H9 (cell line): ENCODE results near the gene OTUB1. TPM values are rescaled to one million over a fixed set of nuclear protein-coding genes. Genes with fewer than 3 reads are reported as not detected.
A peak's percentile ranks its signal among the peaks of the same experiment; 100 is the strongest.

Experiments used
- DNase-seq: peaks from one replicate; pipeline ENCODE4 v3.0.0-alpha.2; 2017
- H2AFZ ChIP-seq: one replicate; pipeline ENCODE4 v1.6.1; 2013; ENCODE audit warnings: mild to moderate bottlenecking, low read length, control low read depth, moderate library complexity
- H2AK5ac ChIP-seq: 2 replicates; pipeline ENCODE4 v1.6.1; 2013; ENCODE audit warnings: low read length, control low read depth, mixed read lengths; ENCODE audit not compliant: insufficient read length
- H2BK120ac ChIP-seq: one replicate; pipeline ENCODE4 v1.6.1; 2013; ENCODE audit warnings: low read depth, mild to moderate bottlenecking, low read length, control low read depth, inconsistent platforms; ENCODE audit not compliant: poor library complexity, severe bottlenecking
- H2BK12ac ChIP-seq: 2 replicates; pipeline ENCODE4 v1.6.1; 2013; ENCODE audit warnings: low read length, control low read depth, mixed read lengths, low read depth; ENCODE audit not compliant: insufficient read length
- H2BK15ac ChIP-seq: 2 replicates; pipeline ENCODE4 v1.6.1; 2013; ENCODE audit warnings: low read depth, low read length, control low read depth
- H2BK20ac ChIP-seq: one replicate; pipeline ENCODE4 v1.6.1; 2013; ENCODE audit warnings: low read depth, mild to moderate bottlenecking, low read length, control low read depth, inconsistent platforms; ENCODE audit not compliant: poor library complexity, severe bottlenecking
- H2BK5ac ChIP-seq: 2 replicates; pipeline ENCODE4 v1.6.1; 2013; ENCODE audit warnings: low read length, control low read depth, mixed read lengths; ENCODE audit not compliant: insufficient read length
- H3K14ac ChIP-seq: 2 replicates; pipeline ENCODE4 v1.6.1; 2013; ENCODE audit warnings: low read length, control low read depth; ENCODE audit not compliant: insufficient read depth
- H3K18ac ChIP-seq: 2 replicates; pipeline ENCODE4 v1.6.1; 2013; ENCODE audit warnings: low read depth, mild to moderate bottlenecking, mixed read lengths, low read length, control low read depth; ENCODE audit not compliant: insufficient read length
- H3K23ac ChIP-seq: 2 replicates; pipeline ENCODE4 v1.6.1; 2013; ENCODE audit warnings: low read length, control low read depth, mixed read lengths, low read depth; ENCODE audit not compliant: insufficient read length
- H3K23me2 ChIP-seq: 2 replicates; pipeline ENCODE4 v1.6.1; 2013; ENCODE audit warnings: low read depth, mild to moderate bottlenecking, mixed read lengths, low read length, control low read depth; ENCODE audit not compliant: insufficient read length, poor library complexity, severe bottlenecking
- H3K27ac ChIP-seq: 2 replicates; pipeline ENCODE4 v1.5.1; 2013; ENCODE audit warnings: low read length, control low read depth, mixed read lengths, low read depth; ENCODE audit not compliant: insufficient read length
- H3K27me3 ChIP-seq: 2 replicates; pipeline ENCODE4 v1.6.1; 2013; ENCODE audit warnings: low read length, control low read depth, inconsistent platforms; ENCODE audit not compliant: insufficient read depth
- H3K4ac ChIP-seq: 2 replicates; pipeline ENCODE4 v1.6.1; 2013; ENCODE audit warnings: low read depth, mild to moderate bottlenecking, control low read depth, inconsistent platforms, low read length, moderate library complexity
- H3K4me1 ChIP-seq: 2 replicates; pipeline ENCODE4 v1.6.1; 2013; ENCODE audit warnings: low read length, control low read depth, inconsistent platforms; ENCODE audit not compliant: insufficient read depth
- H3K4me2 ChIP-seq: 2 replicates; pipeline ENCODE4 v1.6.1; 2013; ENCODE audit warnings: low read length, control low read depth, mixed read lengths; ENCODE audit not compliant: insufficient read length, insufficient read depth
- H3K56ac ChIP-seq: 2 replicates; pipeline ENCODE4 v1.6.1; 2013; ENCODE audit warnings: low read depth, mild to moderate bottlenecking, mixed read lengths, low read length, control low read depth; ENCODE audit not compliant: insufficient read length
- H3K79me1 ChIP-seq: 2 replicates; pipeline ENCODE4 v1.6.1; 2013; ENCODE audit warnings: low read depth, mild to moderate bottlenecking, moderate library complexity, low read length, control low read depth, inconsistent platforms; ENCODE audit not compliant: insufficient read depth, poor library complexity, severe bottlenecking
- H3K79me2 ChIP-seq: 2 replicates; pipeline ENCODE4 v1.6.1; 2013; ENCODE audit warnings: low read length, control low read depth, inconsistent platforms; ENCODE audit not compliant: insufficient read depth
- H3K9ac ChIP-seq: 2 replicates; pipeline ENCODE4 v1.6.1; 2013; ENCODE audit warnings: low read length, control low read depth, mixed read lengths; ENCODE audit not compliant: insufficient read length; ENCODE audit errors: extremely low read depth
- H3K9me3 ChIP-seq: one replicate; pipeline ENCODE4 v1.6.1; 2013; ENCODE audit warnings: low read depth, low read length, inconsistent platforms; ENCODE audit not compliant: control insufficient read depth
- H3T11ph ChIP-seq: one replicate; pipeline ENCODE4 v1.6.1; 2013; ENCODE audit warnings: mild to moderate bottlenecking, low read length, control low read depth, inconsistent platforms
- H4K20me1 ChIP-seq: one replicate; pipeline ENCODE4 v1.6.1; 2013; ENCODE audit not compliant: control insufficient read depth, insufficient read length, insufficient read depth
- H4K5ac ChIP-seq: 2 replicates; pipeline ENCODE4 v1.6.1; 2013; ENCODE audit warnings: low read depth, mild to moderate bottlenecking, mixed read lengths, low read length, control low read depth; ENCODE audit not compliant: insufficient read length
- H4K8ac ChIP-seq: replicated peaks from 2 replicates; pipeline ENCODE4 v1.6.1; 2013; ENCODE audit warnings: low read length, control low read depth, mixed read lengths, low read depth; ENCODE audit not compliant: insufficient read length
- H4K91ac ChIP-seq: 2 replicates; pipeline ENCODE4 v1.6.1; 2013; ENCODE audit warnings: low read depth, mild to moderate bottlenecking, moderate library complexity, mixed read lengths, low read length, control low read depth; ENCODE audit not compliant: insufficient read length
- H3K27ac Mint-ChIP-seq, 3 experiments: 2 replicates in 2 of 3; 3 replicates in 1 of 3; pipeline ENCODE4 v1.8.0; 2020 to 2021; ENCODE audit warnings: mixed read lengths in 3 of 3, mild to moderate bottlenecking in 1 of 3, moderate library complexity in 1 of 3
- H3K27me3 Mint-ChIP-seq: 2 replicates; pipeline ENCODE4 v1.8.0; 2021; ENCODE audit warnings: low read depth, mild to moderate bottlenecking, moderate library complexity, mixed read lengths
- H3K36me3 Mint-ChIP-seq, 3 experiments: 2 replicates in 2 of 3; 3 replicates in 1 of 3; pipeline ENCODE4 v1.8.0; 2020 to 2021; ENCODE audit warnings: low read depth in 3 of 3, mixed read lengths in 3 of 3; ENCODE audit not compliant: insufficient read depth in 1 of 3
- H3K4me1 Mint-ChIP-seq, 2 experiments: 2 replicates each; pipeline ENCODE4 v1.8.0; 2020; ENCODE audit warnings: mixed read lengths in 2 of 2
- H3K4me3 Mint-ChIP-seq, 2 experiments: 2 replicates in 1 of 2; 3 replicates in 1 of 2; pipeline ENCODE4 v1.8.0; 2020 to 2021; ENCODE audit warnings: mild to moderate bottlenecking in 2 of 2, mixed read lengths in 2 of 2, moderate library complexity in 1 of 2
- H3K9me3 Mint-ChIP-seq, 2 experiments: 2 replicates in 1 of 2; 3 replicates in 1 of 2; pipeline ENCODE4 v1.8.0; 2020; ENCODE audit warnings: mild to moderate bottlenecking in 2 of 2, mixed read lengths in 2 of 2, moderate library complexity in 1 of 2
- WGBS: extraction: QIAGEN DNeasy Blood & Tissue Kit; methylation state at CpG from one replicate; pipeline ENCODE4 v1.1.7; 2013; ENCODE audit warnings: missing lambda C conversion rate, low lambda C conversion rate, mixed read lengths; ENCODE audit not compliant: insufficient read length; ENCODE audit errors: extremely low coverage; 5-methylcytosine and 5-hydroxymethylcytosine counted together
- total RNA-seq: library from RNA; stranded (reverse); gene quantifications from 2 replicates; pipeline ENCODE4 v1.2.1, GENCODE V29; 2021
- TF ChIP-seq, protein P1 (sequence below): fragments of 200-600 bp; sonication (generic); conservative IDR thresholded peaks from 3 replicates; pipeline ENCODE4 v1.8.0; 2021; ENCODE audit warnings: antibody characterized with exemption, mild to moderate bottlenecking

Gene OTUB1
- total RNA-seq, 1 experiment from 2014 or later: 114 TPM

DNA sequence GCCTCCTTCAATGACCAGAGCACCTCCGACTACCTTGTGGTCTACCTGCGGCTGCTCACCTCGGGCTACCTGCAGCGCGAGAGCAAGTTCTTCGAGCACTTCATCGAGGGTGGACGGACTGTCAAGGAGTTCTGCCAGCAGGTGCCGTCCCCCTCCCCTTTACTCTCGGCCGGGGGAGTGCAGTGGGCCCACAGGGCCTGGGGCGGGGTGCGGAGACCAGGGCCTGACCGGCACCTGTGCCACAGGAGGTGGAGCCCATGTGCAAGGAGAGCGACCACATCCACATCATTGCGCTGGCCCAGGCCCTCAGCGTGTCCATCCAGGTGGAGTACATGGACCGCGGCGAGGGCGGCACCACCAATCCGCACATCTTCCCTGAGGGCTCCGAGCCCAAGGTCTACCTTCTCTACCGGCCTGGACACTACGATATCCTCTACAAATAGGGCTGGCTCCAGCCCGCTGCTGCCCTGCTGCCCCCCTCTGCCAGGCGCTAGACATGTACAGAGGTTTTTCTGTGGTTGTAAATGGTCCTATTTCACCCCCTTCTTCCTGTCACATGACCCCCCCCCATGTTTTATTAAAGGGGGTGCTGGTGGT is 11.0 kb downstream of the OTUB1 start:
- Histone ChIP-seq H4K8ac (no peak overlapping the region), H4K91ac (no peak overlapping the region), H3K4ac (no peak overlapping the region), H3K79me1 (no peaks in the 10 kb centered on the region), H3K27me3 (peaks cover 3% of the 10 kb centered on the region; the same call in 1 of the 2 replicates), H4K20me1 (no peaks in the 10 kb centered on the region), H3K9ac (no peak overlapping the region), H2AFZ (no peak overlapping the region), H3K56ac (no peak overlapping the region), H3K23me2 (peaks cover 11% of the 10 kb centered on the region), H2BK120ac (no peak overlapping the region), H2BK15ac (no peak overlapping the region), H2BK5ac (no peak overlapping the region), H2BK12ac (no peak overlapping the region), H3K4me1 (no peaks in the 10 kb centered on the region), H3K27ac (no peak overlapping the region), H3K23ac (no peak overlapping the region), H4K5ac (no peak overlapping the region), H3K18ac (no peak overlapping the region), H2AK5ac (no peak overlapping the region), H3K4me2 (no peak overlapping the region), H3K79me2 (no peaks in the 10 kb centered on the region), H3K9me3 (no peaks in the 10 kb centered on the region), H2BK20ac (no peak overlapping the region), H3K14ac (no peak overlapping the region), H3T11ph (no peak overlapping the region)
- no CpG with 5 or more reads among the region's 27 CpGs for WGBS
- TF ChIP-seq, protein P1, sequence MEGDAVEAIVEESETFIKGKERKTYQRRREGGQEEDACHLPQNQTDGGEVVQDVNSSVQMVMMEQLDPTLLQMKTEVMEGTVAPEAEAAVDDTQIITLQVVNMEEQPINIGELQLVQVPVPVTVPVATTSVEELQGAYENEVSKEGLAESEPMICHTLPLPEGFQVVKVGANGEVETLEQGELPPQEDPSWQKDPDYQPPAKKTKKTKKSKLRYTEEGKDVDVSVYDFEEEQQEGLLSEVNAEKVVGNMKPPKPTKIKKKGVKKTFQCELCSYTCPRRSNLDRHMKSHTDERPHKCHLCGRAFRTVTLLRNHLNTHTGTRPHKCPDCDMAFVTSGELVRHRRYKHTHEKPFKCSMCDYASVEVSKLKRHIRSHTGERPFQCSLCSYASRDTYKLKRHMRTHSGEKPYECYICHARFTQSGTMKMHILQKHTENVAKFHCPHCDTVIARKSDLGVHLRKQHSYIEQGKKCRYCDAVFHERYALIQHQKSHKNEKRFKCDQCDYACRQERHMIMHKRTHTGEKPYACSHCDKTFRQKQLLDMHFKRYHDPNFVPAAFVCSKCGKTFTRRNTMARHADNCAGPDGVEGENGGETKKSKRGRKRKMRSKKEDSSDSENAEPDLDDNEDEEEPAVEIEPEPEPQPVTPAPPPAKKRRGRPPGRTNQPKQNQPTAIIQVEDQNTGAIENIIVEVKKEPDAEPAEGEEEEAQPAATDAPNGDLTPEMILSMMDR: no peak
- H3K4me3 Mint-ChIP-seq: no peak overlapping the region; a peak in 1 of 5 replicates
- DNase-seq: no peak
- peaks cover 7 to 13% of the 10 kb centered on the region in 2 experiments for H3K4me1 Mint-ChIP-seq
- peaks cover 14% of the 10 kb centered on the region for H3K27me3 Mint-ChIP-seq
- H3K9me3 Mint-ChIP-seq: no peaks in the 10 kb centered on the region
- H3K27ac Mint-ChIP-seq: peak overlapping the region in 1 of 3 experiments; percentile 83; a peak in 2 of 7 replicates
- peaks cover 19 to 52% (median 50%) of the 10 kb centered on the region in 3 experiments for H3K36me3 Mint-ChIP-seq
